ENCODE data around the gene UBE2E2. TPM values are rescaled to one million over a fixed set of nuclear protein-coding genes. Genes with fewer than 3 reads are reported as not detected.

UBE2E2 gene
- total RNA-seq, 1 donor from 2014 or later, result 45.9 TPM

DNA sequence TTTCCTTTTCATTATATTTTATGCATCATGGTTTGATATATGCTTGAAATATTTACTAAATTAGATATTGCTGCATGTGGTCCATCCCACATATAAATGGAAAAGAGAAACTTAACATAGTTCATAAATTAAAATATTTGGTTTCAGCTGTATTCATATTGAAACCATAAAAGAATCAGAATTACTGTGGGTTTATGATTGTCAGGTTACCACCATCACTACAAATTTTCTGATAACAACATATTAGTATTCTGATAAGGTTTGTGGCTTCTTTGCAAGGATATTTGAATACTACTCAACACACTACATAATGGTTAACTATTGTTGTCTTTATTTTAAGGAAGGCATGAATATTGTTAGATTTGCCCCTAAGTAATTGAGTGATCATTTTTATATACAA is 235.5 kb downstream of the UBE2E2 start:
- no peaks in the 10 kb centered on the region for H3K36me3 ChIP-seq
- ATAC-seq (no peak), DNase-seq (no peak)
- intact Hi-C loops (cut with DNase I), result no loop called here
- H3K27ac ChIP-seq, result no peak overlapping the region
- TF ChIP-seq, protein P1, sequence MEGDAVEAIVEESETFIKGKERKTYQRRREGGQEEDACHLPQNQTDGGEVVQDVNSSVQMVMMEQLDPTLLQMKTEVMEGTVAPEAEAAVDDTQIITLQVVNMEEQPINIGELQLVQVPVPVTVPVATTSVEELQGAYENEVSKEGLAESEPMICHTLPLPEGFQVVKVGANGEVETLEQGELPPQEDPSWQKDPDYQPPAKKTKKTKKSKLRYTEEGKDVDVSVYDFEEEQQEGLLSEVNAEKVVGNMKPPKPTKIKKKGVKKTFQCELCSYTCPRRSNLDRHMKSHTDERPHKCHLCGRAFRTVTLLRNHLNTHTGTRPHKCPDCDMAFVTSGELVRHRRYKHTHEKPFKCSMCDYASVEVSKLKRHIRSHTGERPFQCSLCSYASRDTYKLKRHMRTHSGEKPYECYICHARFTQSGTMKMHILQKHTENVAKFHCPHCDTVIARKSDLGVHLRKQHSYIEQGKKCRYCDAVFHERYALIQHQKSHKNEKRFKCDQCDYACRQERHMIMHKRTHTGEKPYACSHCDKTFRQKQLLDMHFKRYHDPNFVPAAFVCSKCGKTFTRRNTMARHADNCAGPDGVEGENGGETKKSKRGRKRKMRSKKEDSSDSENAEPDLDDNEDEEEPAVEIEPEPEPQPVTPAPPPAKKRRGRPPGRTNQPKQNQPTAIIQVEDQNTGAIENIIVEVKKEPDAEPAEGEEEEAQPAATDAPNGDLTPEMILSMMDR (IDR thresholded peaks at IDR 0.05), result no peak
- no peaks in the 10 kb centered on the region for H3K27me3 ChIP-seq
- H3K4me1 ChIP-seq, result no peaks in the 10 kb centered on the region
- H3K4me3 ChIP-seq, result no peak overlapping the region
- no peaks in the 10 kb centered on the region for H3K9me3 ChIP-seq

DNA sequence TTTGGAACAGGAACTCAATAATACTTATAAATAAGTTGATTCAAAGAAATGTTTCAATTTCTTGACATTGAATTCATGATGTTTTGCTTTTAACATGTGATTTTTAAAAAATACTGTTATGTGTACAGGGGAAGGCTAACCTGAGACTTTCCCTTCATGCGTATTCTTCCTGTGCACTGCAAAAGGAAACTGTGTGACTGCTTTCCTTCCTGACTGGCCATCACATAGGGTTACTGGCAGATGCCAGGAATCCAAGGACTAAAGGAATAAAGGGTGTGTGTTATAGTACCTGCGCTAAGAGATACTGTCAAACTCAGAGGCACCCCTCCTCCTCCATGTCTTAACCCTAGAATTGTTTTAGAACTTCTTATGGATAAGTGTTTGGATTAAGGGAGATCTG is 236.0 kb downstream of the UBE2E2 start:
- no peaks in the 10 kb centered on the region for H3K4me1 ChIP-seq
- no peaks in the 10 kb centered on the region for H3K9me3 ChIP-seq
- no peak for DNase-seq
- H3K27me3 ChIP-seq, result no peaks in the 10 kb centered on the region
- intact Hi-C loops (cut with DNase I), result no loop called here
- no peak overlapping the region for H3K4me3 ChIP-seq
- ATAC-seq, result no peak
- TF ChIP-seq, protein P1 (IDR thresholded peaks at IDR 0.05), result no peak
- H3K36me3 ChIP-seq, result no peaks in the 10 kb centered on the region
- H3K27ac ChIP-seq, result no peak overlapping the region

DNA sequence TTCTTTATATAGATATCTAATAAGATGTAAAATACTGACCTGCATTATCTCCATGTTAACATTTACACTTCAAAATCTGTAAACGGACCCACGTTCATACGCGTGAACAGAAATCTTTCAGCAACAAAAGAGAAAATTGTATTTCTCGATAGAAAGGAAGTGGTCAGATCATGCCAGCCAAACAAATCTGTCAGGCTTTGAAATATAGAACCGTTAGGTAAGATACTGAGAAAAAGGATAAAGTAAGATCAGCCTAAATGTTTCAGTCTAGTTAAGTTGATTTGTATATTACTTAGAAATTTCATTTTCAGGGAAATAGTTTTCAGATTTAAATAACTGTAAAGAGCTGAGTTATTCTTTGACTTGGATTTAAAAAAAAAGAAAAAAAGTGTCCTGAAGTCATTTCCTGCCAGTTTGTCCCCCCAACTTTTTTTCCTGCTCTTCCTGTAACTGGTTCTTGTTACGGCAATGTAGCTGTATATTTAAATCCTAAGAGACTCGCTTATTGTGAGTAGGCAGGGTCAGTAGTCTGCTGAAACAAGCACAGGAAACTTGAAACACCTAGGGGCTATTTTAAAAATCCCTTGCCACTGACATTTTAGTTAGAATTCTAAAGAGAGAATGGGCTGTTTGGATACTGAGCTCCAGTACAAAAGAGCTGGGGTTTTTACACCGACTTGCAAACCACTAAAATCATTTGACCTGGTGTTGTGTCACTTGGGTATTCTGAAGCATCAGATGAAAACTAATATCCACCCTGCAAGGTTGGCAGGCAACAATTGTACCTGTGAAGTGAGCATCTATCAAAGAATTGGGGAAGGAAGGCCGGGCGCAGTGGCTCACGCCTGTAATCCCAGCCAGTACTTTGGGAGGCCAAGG is 237.5 kb downstream of the UBE2E2 start:
- no peaks in the 10 kb centered on the region for H3K9me3 ChIP-seq
- no peaks in the 10 kb centered on the region for H3K27me3 ChIP-seq
- no peaks in the 10 kb centered on the region for H3K36me3 ChIP-seq
- DNase-seq (no peak), ATAC-seq (no peak)
- H3K27ac ChIP-seq, result no peak overlapping the region
- intact Hi-C loops (cut with DNase I), result no loop called here
- no peak overlapping the region for H3K4me3 ChIP-seq
- TF ChIP-seq, protein P1 (IDR thresholded peaks at IDR 0.05), result no peak
- H3K4me1 ChIP-seq, result no peaks in the 10 kb centered on the region

DNA sequence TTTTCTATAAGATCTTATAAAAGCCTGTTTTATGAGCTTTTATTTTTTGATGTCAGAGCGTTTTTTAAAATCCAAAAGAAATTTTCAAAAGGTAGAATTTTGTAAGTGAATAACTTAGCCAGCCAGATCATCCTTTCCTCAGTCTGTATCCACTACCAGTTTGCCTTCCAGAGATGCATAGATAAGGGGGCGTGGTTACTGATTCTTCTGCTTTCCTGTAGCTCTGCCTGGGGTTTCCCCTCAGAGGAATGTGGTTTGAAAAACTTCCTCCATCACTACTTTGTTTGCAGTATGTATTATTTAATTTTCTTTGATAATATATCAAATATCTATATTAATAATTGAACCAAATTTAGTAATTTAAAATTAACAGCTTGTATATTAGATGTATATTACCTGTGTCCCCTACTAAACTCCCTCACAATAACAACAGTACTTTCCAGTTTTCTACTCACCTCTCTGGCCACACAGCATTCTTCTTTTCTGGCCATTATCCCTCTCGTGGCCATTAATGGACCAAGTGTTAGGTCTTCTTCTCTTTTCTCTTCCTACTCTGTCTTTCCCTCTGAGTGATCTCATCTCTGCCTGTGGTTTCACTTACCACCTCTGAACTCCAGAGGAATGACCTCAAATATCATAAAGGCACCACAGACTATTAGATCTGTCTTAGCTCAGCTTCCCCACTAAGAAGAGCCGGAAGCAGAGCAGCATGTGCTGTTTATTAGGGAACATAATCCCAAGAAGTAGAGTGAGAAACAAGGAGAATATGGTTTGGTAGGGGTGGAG is 239.7 kb downstream of the UBE2E2 start:
- intact Hi-C loops (cut with DNase I), result no loop called here
- DNase-seq (no peak), ATAC-seq (peak; percentile 74)
- H3K9me3 ChIP-seq, result no peaks in the 10 kb centered on the region
- no peaks in the 10 kb centered on the region for H3K36me3 ChIP-seq
- TF ChIP-seq, protein P1 (IDR thresholded peaks at IDR 0.05), result no peak
- H3K27me3 ChIP-seq, result no peaks in the 10 kb centered on the region
- H3K4me3 ChIP-seq, result no peak overlapping the region
- H3K4me1 ChIP-seq, result no peaks in the 10 kb centered on the region
- H3K27ac ChIP-seq, result no peak overlapping the region

DNA sequence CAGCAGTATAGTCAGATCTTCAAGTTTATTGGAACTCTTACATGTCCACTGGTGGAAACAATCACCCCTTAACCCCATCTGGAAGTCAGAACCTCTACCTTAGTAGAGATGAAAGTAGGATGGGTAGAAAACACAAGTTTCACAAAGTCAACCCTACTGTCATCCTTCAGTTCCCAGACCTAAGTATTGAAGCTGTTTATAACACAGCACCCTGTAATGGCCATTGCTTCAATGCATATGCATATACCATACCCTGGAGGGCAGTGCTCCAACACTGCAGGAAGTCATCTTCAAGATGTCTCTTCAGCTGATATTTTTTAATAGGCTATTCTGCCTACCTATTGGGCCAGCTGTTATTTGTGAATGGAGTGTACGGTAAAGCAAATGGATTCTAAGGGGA is 241.3 kb downstream of the UBE2E2 start:
- no peak for ATAC-seq
- no peaks in the 10 kb centered on the region for H3K27me3 ChIP-seq
- H3K4me1 ChIP-seq, result no peaks in the 10 kb centered on the region
- no peaks in the 10 kb centered on the region for H3K36me3 ChIP-seq
- H3K4me3 ChIP-seq, result no peak overlapping the region
- TF ChIP-seq, protein P1 (IDR thresholded peaks at IDR 0.05), result no peak
- no peak overlapping the region for H3K27ac ChIP-seq
- no peak for DNase-seq
- intact Hi-C loops (cut with DNase I), result no loop called here
- H3K9me3 ChIP-seq, result no peaks in the 10 kb centered on the region

Measured in upper lobe of right lung (tissue), 1 donor.